Suprapubic skin (tissue), 4 donors: ENCODE results near the gene OR8K1.

Source experiments
- EP300 ChIP-seq: sonication (generic); formaldehyde crosslinking; IDR thresholded peaks from one replicate; pipeline ENCODE4 v1.6.1; 2017; ENCODE audit warnings: antibody characterized with exemption
- POLR2A ChIP-seq, 2 donors: fragments of 450-650 bp; IDR thresholded peaks; one replicate each; pipeline ENCODE4 v1.6.1; 2017; ENCODE audit warnings: antibody characterized with exemption in 2 of 2, mild to moderate bottlenecking in 2 of 2, moderate library complexity in 2 of 2
- POLR2AphosphoS5 ChIP-seq, 3 donors: sonication (generic); formaldehyde crosslinking; IDR thresholded peaks; one replicate each; pipeline ENCODE4 v1.6.1; 2017; ENCODE audit warnings: antibody characterized with exemption in 3 of 3
- TF ChIP-seq, protein P1 (sequence below), 2 donors: fragments of 200-600 bp in 1 of 2; fragments of 450-650 bp in 1 of 2; sonication (generic) in 1 of 2; IDR thresholded peaks; one replicate each; pipeline ENCODE4 v1.5.1; 2016 to 2019; ENCODE audit warnings: antibody characterized with exemption in 2 of 2, mild to moderate bottlenecking in 1 of 2, moderate library complexity in 1 of 2

DNA sequence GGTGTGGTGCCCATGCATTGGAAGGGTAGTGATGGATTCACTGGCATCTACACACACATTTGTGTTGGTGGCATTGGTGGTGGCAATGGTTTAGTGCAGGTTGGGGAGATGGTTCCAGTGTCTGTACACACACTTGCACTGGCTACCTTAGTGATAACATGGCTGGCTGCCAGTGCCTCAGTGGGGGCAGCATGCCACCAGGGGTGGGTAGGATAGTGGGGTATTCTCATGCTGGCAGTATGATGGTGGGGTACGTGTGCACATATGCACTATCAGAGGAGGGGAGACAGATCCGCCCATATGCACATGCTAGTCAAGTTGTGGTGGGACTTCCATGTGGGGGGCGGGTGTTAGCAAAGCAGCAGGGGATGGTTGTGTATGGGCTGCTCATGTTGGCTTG, 38.0 kb upstream of the OR8K1 start:
- TF ChIP-seq, protein P1, sequence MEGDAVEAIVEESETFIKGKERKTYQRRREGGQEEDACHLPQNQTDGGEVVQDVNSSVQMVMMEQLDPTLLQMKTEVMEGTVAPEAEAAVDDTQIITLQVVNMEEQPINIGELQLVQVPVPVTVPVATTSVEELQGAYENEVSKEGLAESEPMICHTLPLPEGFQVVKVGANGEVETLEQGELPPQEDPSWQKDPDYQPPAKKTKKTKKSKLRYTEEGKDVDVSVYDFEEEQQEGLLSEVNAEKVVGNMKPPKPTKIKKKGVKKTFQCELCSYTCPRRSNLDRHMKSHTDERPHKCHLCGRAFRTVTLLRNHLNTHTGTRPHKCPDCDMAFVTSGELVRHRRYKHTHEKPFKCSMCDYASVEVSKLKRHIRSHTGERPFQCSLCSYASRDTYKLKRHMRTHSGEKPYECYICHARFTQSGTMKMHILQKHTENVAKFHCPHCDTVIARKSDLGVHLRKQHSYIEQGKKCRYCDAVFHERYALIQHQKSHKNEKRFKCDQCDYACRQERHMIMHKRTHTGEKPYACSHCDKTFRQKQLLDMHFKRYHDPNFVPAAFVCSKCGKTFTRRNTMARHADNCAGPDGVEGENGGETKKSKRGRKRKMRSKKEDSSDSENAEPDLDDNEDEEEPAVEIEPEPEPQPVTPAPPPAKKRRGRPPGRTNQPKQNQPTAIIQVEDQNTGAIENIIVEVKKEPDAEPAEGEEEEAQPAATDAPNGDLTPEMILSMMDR (IDR thresholded peaks at IDR 0.05) = no peak
- TF ChIP-seq POLR2A (IDR thresholded peaks at IDR 0.05) (no peak), EP300 (no peak), POLR2AphosphoS5 (IDR thresholded peaks at IDR 0.05) (no peak)
